ENCODE data around the gene ZNF503.

ZNF503 gene

DNA sequence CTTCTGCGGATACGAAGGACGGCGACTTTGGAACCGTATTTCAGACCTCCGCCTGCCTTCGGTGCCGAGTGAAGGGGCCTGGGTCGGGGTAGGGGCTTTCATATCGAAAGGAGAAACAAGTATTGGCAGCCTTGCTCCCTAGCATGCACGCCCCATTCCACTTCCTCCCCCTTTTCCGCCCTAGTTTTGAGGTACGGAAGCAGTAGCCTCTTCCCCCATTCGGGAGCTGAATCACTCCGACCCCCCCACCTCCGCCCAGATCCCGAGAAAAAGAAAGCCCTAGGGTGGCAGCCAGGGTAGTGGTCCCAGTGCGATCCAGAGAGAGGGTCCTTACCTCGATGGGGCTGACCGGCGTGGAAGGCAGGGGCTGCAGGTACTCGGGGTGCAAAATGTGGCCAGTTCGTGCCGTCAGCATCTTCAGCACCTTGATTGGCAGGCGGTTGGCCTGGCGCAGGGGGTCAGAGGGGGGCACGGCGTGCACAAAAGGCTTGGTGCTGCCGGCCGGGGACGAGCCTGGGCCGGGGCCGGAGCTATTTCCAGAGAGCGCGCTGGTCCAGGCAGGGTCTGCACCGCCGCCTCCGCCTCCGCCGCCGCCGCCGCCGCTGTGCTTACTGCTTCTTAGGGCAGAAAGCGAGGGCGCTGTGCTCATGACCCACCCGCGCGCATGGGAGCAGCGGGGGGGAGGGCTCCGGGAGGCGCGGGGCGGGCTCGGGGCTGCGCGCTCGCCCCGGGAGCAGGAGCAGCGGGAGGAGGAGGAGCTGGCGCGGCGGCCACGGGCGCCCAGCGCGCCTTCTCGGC, 594 bp downstream of the ZNF503 start:
- TF ChIP-seq, protein P1, sequence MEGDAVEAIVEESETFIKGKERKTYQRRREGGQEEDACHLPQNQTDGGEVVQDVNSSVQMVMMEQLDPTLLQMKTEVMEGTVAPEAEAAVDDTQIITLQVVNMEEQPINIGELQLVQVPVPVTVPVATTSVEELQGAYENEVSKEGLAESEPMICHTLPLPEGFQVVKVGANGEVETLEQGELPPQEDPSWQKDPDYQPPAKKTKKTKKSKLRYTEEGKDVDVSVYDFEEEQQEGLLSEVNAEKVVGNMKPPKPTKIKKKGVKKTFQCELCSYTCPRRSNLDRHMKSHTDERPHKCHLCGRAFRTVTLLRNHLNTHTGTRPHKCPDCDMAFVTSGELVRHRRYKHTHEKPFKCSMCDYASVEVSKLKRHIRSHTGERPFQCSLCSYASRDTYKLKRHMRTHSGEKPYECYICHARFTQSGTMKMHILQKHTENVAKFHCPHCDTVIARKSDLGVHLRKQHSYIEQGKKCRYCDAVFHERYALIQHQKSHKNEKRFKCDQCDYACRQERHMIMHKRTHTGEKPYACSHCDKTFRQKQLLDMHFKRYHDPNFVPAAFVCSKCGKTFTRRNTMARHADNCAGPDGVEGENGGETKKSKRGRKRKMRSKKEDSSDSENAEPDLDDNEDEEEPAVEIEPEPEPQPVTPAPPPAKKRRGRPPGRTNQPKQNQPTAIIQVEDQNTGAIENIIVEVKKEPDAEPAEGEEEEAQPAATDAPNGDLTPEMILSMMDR (IDR thresholded peaks at IDR 0.05): no peak
- TF ChIP-seq ZFX (IDR thresholded peaks at IDR 0.05; ENCODE audit: borderline replicate concordance): no peak
- peak overlapping the region; percentile 100 for H3K27ac ChIP-seq

DNA sequence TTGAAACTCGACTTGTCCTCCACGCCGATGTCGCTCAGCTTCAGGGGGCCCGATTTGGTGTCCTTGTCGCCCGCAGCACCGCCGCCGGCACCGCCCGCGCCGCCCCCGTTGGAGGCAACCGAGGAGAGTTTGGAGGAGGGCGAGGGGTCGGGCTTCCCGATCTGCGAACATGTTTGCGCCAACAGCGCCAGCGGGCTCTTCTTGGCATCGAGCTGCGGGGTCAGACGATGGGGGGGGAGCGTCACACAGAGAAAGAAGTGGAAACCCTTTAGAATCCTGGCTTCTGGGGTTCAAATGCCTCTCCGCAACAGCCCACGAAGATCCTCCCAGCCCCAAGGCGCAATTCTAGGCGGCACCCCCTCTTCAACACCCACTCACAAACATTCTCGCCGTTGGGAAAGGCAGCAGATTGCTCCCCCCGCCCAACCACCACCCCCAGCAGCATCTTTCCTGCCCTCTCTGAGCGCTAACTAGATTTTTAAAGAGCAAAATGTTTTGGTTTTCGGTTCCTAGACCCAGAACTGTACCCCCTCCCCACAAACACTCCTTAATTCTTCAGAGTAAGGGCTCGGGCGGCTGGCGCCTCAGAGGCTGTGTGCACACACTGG, 1.3 kb downstream of the ZNF503 start:
- no peak for TF ChIP-seq ZFX (IDR thresholded peaks at IDR 0.05; ENCODE audit: borderline replicate concordance)
- TF ChIP-seq, protein P1 (IDR thresholded peaks at IDR 0.05): no peak
- H3K27ac ChIP-seq: peak overlapping the region; percentile 100

DNA sequence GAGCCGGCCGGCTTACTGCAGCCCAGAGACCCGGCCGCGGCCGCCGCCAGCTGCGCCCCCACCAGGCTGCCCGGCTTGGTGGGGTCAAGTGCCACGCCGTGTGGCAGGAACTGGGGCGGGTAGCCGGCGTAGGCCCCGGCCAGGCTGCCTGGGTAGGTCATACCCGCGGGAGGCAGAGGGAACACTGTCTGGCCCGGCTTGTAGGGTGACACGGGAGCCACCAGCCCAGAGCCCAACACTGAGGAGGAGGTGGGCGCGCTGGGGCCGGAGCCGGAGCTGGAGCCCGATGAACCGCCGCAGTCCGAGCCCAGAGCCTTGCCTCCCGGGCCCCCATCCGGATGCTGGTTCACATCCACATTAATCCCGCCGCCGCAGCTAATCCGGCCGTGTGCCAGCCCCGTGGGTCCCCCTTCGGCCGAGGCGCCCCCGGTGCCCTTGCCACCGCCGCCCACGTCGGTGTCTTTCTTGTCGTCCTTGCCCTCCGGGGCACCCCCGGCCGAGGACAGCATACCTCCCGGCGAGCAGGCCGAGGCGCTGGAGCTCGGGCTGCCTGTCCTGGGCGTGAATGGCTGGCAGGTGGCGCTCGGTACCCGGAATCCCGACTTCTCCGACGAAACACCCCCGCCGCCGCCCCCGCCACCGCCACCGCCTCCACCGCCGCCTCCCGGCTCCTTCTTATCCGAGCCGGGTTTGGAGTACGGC, 2.0 kb downstream of the ZNF503 start:
- TF ChIP-seq ZFX (IDR thresholded peaks at IDR 0.05; ENCODE audit: borderline replicate concordance): no peak
- TF ChIP-seq, protein P1 (IDR thresholded peaks at IDR 0.05): no peak
- H3K27ac ChIP-seq: peak overlapping the region; percentile 100

DNA sequence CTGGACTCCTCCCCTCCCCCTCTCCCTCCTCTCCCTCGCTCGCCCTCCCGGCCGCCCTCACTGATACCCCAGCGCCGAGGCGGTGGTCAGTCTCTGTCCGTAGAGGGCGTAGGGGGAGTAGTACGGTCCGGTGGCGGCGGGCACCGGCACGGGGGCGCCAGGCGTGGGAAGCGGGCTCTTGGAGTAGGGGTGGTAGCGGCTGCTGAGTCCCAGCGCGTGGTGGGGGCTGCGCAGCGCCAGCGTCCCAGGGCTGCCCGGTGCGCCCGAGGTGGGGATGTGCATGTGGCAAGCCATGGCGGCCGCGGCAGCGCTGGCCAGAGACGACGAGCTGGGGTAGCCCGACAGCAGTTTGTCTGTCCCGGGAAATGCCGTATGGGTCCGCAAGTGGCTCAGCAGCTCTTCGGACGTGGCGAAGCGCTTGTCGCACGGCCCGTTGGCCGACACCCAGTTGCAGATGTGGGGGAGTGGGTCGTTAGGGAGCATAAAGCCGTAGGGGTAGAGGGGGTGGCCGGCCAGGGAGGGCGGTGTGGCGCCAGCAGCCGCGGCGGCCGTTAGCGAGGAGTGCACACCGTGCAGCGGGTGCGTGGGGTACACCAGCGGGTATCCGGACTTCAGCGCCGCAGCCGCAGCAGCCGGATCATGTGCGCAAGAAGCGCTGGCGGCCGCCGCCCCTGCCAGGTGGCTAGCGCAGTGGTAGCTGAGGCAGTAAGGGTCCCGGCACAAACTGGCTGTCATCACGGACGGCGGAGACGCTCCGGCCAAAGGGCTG, 2.7 kb downstream of the ZNF503 start:
- TF ChIP-seq ZFX (IDR thresholded peaks at IDR 0.05; ENCODE audit: borderline replicate concordance): no peak
- TF ChIP-seq, protein P1 (IDR thresholded peaks at IDR 0.05): no peak
- H3K27ac ChIP-seq: peak overlapping the region; percentile 100

DNA sequence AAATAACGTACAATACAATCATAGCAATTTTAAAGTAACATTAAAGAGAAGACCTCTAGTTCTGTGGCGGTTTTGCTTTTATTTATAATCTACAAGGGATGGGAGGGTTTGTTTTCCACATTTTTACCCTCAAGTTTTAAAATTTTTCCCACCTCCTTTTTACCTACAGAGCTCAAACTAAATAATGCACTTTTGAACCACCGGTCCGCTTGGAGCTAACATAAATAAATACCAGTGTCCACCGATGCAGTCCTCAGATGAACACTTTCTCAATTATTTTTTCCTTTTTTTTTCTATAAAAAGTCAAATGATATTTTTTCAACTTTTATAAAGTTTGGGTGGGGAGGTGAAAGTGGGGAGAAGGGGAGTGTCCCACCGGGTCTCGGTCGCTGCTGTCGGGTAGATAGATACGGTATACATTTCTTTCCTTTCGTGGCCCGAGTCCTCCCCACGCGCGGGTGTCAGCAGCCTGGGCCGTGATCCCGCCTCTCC, 3.3 kb downstream of the ZNF503 start:
- TF ChIP-seq, protein P1 (IDR thresholded peaks at IDR 0.05): no peak
- no peak for TF ChIP-seq ZFX (IDR thresholded peaks at IDR 0.05; ENCODE audit: borderline replicate concordance)
- H3K27ac ChIP-seq: peak overlapping the region; percentile 100

DNA sequence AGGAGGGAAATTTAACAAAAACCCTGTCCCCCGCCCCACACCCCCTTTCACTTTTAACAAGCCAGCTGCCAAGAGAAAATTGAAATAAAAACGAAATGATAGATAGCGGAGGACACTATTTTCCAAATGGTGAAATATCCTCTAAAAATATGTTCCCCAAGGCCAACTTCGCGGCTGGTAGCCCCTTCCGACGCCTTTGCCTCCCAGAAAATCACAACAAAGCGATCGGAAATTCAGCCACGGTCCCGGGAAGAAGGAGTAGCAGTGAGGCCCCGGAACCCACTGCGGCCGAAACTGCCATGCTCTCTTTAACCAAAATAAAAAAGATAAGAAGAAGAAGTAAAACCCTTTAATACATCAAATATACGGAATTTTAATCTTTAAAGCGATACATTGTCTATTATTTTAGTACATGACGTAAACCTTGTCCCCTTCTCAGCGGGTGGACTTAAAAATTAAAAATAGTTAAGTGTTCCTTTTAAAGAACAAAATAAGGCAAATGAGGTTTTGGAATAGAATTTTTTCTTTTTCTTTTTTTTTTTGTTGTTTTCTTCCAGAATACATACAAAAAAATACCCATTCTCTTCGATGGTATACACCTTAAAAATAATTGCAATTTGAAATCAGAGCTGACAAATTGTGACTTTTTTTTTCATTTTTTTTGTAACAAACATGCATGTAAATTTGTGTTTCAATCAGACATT, 3.9 kb downstream of the ZNF503 start:
- TF ChIP-seq, protein P1 (IDR thresholded peaks at IDR 0.05): no peak
- TF ChIP-seq ZFX (IDR thresholded peaks at IDR 0.05; ENCODE audit: borderline replicate concordance): no peak
- H3K27ac ChIP-seq: peak overlapping the region; percentile 100

Data from 22Rv1 (cell line).